Measurements from ENCODE around the gene TSACC.
"Not testable (repeated sequence)": the region's sequence is repeated elsewhere in the genome, so short reads cannot be mapped to it uniquely, and the experiment has no call there.

TSACC gene

DNA sequence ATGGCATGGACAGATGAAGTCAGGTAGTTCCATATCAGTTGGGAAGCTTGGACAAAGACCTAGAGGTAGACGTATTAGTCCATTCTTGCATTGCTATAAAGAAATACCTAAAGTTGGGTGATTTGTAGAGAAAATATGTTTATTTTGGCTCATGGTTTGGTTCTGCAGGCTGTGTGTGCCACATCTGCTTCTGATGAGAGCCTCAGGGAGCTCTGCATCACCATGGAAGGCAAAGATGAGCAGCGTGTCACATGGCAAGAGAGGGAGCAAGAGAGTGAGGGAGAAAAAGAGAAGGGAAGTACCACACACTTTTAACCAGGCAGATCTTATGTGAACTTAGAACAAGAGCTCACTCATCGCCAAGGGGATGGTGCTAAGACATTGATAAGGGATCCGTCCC is 9.0 kb downstream of the TSACC start:
- no peak for DNase-seq

DNA sequence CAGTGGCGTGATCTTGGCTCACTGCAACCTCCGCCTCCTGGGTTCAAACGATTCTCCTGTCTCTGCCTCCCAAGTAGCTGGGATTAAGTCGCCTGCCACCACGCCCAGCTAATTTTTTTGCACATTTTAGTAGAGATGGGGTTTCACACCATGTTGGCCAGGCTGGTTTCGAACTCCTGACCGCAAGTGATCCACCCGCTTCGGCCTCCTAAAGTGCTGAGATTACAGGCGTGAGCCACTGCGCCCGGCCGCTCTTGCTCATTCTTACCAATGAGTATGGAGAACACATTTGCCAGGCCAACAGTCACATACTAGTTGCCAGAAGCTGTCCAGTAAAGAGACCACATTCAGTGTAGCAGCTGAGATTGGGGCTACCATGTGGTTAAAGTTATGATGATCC is 14.2 kb downstream of the TSACC start:
- DNase-seq: not testable (repeated sequence)

DNA sequence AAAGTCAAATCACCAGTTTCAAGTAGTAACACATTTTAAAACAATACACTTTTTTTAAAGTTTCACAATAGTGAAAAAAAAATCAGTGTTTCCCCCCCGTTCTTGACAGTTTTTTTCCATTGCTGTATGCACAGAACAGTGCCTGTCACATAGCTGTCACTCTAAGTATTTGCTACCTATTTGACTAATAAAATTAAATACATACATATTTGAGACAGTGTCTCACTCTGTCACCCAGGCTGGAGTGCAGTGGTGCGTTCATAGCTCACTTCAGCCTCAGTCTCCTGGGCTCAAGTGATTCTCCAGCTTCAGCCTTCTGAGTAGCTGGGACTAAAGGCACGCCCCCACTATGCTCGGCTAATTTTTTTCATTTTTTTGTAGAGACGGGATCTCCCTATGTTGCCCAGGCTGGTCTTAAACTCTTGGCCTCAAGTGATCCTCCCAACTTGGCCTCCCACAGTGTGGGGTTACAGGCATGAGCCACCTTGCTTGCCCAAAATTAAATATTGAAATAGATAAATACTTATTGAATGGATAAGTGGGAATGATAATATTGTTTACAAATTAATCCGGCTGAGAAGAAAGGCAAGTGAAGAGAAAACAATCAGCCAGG is 18.0 kb downstream of the TSACC start:
- DNase-seq: no peak

DNA sequence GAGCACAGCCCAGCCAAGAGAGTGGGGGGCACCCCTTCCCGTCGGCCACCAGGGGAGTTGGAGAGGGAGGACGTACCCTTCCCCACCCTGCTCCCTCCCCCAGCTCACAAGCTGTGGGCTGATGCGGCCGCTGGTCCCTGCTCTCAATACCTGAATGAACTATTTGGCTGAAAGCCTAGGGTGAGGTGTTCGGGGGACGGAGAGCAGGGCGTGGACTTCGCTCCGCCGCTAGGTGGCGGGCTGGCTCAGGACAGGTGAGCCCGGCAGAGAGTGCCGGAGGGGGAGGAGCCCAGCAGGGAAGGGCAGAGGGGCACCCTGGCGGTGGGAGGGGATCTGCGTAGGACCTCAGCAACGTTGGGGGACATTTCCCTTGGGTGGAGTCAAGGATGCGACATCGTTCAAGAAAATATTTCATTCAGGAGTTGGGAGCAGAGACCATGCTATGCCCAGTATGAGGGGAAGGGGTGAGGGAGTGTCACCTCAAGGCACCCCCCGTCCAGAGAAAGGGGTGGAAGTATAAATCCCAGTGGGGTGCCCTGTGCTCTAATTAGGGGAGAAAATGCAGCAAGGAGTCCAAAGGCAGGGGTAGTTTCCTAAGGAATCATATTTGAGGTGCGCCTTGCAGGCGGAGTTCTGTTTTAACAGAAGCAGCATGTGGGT is 18.7 kb downstream of the TSACC start:
- DNase-seq: peak; percentile 89

DNA sequence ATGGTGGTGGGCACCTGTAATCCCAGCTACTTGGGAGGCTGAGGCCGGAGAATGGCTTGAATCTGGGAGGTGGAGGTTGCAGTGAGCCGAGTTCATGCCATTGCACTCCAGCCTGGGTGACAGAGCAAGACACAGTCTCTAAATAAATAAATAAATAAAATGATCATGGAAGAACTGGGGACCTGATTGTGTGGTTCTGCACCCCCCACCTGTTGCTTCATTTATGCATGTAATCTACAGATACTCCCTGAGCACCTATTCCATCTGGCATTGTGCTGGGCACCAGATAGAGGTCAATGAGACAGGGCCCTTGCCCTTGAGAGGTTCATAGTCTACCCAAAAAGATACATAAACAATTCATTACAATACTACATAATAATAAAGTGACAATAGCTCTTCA is 19.7 kb downstream of the TSACC start:
- DNase-seq: no peak

DNA sequence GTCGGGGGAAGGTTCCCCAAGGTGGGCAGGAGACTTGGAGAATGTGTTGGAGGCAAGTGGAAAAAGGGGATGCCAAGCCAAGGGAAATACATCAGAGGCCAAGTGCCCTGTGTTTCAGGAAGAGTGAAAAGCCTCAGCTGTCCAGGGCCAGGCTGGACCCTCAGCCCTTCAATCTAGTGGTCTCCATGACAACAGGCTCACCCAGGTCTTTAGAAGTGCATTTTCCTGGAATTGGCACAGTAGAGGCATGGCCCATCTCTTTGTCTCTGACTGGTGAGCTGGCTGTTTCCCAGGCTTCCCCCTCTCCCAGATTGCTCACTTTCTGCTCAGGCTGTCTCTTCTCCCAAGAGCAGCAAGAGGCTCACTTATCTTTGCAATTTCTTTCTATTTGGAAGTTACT is 20.3 kb downstream of the TSACC start:
- DNase-seq: no peak

DNA sequence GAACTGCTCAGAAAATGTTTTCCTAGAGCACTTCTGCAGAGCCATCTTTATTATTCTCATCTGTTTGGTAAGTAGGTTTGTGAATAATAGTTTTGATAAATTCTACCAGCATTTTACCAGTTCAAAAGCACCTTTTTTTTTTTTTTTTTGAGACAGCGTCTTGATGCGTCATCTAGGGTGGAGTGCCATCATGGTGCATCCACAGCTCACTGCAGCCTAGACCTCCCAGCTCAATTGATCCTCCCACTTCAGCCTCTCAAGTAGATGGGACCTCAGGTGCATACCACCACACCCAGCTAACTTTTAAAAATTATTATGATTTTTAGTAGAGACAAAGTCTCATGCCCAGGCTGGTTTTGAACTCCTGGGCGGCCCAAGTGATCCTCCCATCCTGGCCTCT is 20.9 kb downstream of the TSACC start:
- DNase-seq: no peak

DNA sequence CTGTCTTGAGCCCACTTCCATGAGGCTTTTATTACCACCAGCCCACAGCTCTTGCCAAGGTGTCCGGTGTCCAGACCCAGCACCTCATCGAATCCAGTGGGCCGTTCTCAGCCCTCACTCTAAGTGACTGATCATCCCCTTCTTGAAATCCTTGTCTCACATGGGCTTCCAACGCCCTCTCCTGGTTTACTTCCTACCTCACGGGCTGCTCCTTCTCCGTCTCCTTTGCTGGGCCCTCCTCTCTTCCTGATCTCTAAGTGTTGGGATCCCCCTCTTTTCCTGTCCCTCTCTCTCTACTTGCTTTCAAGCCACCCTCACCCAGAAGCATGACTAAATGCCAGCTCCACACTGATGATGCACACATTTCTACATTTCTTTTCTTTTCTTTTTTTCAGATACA is 21.6 kb downstream of the TSACC start:
- no peak for DNase-seq

DNA sequence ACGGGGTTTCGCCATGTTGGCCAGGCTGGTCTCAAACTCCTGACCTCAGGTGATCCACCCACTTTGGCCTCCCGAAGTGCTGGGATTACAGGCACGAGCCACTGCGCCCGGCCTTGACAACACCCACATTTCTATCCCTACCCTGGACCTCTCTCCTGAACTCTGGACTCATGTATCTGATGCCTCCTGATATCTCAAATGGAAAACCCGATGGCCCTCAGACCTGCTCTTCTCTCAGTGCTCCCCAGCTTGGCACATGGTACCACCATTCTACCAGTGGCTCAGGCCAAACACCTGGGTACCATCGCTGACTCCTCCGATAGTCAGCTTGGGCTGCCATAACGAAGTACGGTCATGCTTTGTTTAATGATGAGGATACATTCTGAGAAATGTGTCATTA is 22.2 kb downstream of the TSACC start:
- DNase-seq: no peak

DNA sequence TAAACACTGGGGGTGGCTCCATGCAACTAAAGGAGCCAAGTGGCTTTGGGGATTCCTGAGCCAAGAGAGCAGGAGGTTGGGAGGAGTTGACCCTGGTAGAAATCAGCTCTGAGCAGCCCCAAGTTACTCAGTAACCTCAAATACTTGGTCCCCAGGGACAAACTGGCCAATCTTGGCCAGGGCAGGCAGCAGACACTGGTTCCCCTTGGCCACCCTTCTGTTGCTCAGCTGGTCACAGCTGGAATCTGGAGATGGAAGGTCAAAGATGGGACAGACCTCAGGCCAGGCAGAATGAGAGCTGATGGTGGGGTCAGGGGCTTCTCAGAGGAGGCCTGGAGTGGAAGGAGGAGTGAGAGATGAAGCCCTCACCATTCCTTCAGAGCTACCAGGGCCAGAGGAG is 27.4 kb downstream of the TSACC start:
- no peak for DNase-seq

DNA sequence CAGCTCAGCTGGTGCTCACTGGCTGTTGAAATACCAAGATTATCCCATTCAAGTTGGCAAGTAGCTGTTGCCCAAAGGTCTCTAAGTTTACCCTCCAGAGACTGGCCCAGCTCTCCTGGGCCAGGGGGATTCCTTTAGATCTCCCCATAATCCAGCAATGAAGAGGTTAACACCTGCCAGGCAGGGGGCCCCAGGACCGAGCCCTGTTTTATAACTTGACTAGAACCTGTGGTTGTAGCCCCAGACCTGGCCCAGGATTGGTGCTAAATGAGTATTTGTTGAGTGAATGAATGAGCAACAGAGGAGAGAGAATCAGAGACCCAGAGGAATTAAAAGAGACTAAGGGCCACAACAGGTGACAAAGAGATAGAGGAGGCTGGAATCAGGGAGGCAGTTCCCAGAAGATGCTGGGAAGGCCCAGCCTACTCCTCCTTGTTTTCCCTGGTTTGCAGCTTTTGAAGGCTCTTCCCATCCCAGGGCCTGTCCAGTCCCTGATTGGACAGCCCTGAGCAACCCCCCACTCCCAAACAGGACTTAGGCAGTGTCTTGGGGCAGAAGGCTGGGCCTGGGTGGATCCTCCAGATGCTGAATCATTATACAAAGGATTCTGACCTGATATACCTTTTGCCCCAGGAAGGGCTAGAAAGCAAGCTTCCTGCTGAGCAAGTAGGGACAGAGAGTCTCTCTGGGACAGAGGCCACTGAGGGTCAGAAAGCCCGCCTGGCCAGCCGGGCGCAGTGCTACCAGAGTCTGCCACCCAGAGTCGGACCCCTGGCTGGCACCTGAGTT is 28.2 kb downstream of the TSACC start:
- no peak for DNase-seq

DNA sequence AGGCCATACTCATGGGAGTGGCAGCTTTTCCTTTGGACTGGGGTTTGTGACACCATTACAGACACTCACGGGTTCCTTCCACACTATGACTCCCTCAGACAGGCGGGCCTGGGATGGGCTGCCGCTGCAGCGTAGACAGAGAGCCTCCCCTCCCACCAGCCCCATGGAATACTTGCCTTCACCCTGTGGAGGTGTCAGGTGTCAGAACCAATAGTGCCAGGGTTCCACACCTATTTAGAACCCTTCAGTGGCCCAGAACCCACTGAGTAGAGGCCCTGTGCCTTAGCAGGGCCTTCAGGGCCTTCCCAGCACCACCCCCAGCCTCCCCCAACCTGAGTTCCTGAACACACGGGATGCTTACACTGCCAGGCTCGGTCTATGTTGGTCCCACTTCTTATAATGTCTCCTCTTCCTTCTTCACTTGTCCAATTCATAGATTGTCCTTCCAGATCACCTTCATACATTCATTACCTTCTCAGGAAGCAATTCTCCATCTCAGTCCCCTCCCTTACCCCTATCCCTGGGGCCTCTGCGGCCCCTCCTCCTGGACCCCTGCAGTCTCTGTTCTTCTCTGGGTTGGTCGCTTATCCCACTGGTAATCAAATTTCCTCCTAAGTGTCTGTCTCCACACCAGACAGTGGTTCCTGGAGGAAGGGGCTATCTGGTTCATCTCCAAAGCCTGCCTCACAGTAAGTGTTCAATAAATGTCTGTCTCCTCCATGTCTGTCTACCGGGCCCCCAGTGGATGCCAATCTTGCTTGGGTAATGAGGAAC is 29.2 kb downstream of the TSACC start:
- DNase-seq: no peak

DNA sequence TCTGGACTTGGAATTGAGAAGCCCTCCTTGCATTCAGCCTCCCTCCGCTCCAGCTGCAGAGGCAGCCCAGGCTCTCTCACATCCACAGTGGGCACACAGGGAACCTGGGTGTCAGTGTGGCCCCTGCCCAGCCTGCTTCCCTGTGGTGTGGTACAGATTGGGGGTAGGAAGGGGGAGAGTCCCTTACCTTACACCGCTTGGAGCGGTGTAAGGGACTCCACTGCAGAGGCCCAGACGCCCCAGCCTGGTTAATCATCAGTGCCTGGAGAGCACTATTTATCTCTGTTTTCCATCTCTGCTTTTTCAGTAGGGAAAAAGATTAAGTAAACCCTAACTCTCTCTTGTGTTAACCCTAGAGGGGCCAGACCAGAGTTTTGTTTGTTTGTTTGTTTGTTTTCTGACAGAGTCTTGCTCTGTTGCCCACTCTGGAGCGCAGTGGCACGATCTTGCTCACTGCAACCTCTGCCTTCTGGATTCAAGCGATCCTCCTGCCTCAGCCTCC is 29.9 kb downstream of the TSACC start:
- DNase-seq: no peak

DNA sequence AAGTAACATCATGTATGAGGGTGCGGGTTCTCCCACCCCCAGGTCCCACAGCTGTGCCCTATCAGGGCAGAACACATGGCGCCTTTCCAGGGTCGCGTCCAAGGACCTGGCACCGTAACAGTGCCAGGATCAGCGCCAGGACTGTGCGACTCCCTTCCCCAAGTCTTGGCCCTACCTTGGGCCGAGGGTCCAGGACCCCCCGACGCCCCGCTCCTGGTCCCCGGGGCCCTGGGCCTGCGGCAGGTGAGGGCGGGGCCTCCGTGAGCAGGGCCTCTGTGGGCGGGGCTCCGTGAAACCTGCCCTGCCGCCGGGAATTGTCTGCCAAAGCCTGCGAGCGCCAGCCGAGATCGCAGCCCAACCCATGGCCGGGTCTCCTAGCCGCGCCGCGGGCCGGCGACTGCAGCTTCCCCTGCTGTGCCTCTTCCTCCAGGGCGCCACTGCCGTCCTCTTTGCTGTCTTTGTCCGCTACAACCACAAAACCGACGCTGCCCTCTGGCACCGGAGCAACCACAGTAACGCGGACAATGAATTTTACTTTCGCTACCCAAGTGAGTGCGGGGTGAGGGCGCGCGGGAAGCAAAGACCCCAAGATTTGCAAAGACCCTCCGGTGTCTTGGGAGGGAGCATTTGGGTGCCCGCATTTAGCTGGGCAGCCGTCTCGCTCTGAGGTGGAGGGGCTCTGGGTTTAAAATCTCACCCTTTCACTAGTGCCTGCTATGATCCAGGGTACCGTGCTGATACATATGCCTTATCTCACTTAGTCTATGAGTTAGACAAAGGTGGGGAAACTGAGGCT is 30.8 kb downstream of the TSACC start, which contains the start of gene RHBG:
TSS of gene RHBG (plus strand) at position 323 of the 796 bp plus-strand sequence. CDS start at position 362, 39 bp downstream.
- DNase-seq: no peak

DNA sequence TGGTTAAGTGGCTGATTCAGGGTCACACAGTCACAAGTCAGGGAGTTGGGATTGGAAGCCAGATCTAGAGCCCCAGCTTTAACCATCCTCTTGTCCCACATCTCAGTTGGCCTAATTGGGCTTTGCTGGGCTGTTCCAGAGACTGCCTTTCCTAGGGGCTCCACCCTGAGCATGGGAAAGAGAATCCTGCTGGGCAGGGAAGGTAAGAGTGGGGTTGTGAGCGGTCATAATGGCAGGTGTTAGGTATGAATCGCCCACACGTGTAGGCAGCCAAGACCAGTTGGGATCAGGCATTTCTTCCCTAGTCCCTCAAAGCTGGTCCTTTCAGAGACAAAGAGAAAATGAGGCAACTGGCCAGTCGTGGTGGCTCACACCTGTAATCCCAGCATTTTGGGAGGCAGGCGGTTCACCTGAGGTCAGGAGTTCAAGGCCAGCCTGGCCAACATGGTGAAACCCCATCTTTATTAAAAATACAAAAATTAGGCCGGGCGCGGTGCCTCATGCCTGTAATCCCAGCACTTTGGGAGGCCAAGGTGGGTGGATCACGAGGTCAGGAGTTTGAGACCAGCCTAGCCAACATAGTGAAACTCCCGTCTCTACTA is 31.5 kb downstream of the TSACC start:
- not testable (repeated sequence) for DNase-seq

DNA sequence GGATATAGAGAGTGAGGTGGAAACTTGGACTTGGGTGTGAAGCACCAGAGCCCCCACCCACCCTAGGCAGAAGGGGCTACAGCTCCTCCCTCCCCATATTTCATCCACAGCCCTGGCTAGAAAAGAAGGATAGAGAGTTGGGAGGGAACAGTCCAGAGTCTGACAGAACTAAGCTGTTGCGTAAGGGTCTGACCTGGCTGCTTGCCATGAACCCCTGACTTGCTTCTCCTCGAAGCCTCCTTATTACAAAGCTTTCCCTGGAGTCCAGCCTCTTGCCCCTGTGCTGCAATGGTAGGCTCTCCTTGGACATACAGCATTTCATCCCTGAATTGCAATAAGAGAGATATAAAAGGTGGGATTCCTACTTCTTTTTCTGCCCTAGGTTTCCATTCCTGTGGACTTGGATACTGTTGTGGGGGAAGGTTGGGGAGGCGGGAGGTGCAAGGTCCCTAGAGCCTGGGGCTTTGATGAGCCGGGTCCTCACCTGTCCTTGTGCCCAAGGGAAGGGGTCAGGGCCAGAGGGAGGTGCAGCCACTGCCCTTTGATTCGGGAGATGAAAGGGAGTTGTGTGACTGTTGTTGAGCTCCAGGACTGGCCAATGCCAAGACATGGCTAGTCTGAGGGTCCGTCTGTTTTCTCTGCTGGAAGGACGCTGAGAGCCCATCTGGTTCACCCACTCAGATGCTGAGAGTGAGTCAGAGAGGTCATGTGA is 33.4 kb downstream of the TSACC start:
- DNase-seq: no peak

DNA sequence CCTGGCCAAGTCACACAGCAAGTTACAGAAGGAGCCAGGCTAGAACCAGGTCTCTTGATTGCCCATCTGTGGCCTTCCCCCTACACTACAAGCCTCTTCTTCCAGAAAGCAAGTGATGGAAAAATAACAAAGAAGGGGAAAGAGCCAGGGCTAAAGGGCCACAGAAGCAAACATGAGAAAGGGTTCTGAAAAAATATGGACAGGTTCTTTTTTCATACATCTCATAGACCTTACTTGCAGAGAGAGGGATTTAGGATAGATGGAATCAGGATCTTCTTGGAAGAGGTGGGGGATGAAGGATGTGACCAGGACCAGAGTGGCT is 33.9 kb downstream of the TSACC start:
- no peak for DNase-seq

DNA sequence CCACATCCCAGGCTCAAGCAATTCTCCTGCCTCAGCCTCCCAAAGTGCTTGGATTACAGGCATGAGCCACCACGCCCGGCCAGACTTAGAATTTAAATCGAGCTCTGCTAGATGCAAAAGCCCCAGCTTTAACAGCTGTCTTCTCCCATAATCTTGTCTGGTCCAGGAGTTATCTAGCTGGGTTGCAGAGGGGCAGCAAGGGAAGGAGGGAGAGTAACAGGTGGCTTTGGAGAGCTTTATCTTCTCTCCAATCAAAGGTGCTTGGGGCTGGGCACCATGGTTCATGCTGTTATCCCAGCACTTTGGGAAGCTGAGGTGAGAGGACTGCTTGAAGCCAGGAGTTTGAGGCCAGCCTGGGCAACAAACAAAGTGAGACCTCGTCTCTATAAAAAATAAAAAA is 34.5 kb downstream of the TSACC start:
- DNase-seq: no peak

DNA sequence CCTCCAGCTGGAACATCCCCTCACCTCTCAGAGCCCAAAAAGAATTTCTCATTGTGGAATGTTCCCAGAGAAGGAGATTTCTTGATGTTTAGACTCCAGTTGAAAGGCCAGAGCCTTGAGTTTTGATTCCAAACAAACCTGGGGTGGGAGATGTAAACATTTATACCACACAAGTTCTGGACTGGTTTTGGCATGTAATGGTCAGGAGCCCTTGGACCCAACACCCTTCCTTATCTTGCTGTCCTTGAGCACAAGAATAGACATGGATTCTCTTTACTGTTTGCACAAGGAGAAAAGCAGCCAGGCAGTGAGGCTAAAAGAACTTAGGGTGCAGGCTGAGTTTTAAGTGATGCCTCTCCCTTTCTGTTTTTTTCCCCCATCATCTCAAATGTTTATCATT is 35.2 kb downstream of the TSACC start:
- DNase-seq: no peak

DNA sequence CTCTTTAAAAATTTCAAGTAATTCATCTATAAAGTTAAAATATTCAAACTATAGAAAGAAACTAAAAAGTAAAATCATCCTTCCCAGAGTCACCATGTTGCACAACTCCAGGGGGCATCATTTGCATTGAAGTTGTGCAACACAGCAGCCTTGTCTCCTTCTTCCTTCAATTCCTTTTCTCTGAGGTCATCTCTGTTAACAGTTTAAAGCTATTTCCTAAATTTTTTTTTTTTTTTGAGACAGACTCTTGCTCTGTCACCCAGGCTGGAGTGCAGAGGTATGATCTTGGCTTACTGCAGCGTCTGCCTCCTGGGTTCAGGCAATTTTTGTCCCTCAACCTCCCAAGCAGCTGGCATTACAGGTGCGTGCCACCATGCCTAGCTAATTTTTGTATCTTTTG is 37.8 kb downstream of the TSACC start:
- no peak for DNase-seq
